Stimulated activated CD8-positive, alpha-beta memory T cell treated with anti-CD3 and anti-CD28 coated beads, Interleukin-7, amount 100 ng/mL, for 4 hours (primary cell): ENCODE results near the gene CDH26.
A peak's percentile ranks its signal among the peaks of the same experiment; 100 is the strongest.

Experiments
- DNase-seq, 2 donors: peaks; one replicate each; pipeline ENCODE4 v3.0.0-alpha.2; 2020; ENCODE audit warnings: low read depth in 2 of 2

CDH26 gene

GRCh38 chr20:59958123-59958522 is at the start of gene CDH26:
TSS of gene CDH26 (plus strand) at chr20:59958423. CDS start at chr20:59958727, 304 bp downstream.
- DNase-seq = no peak

- DNase-seq = no peak
Observed at GRCh38 chr20:59908855-59909254, 49.4 kb upstream of the CDH26 start.

GRCh38 chr20:59911041-59911440 is 47.2 kb upstream of the CDH26 start:
- DNase-seq = no peak

GRCh38 chr20:59912609-59913008 is 45.6 kb upstream of the CDH26 start:
- no peak for DNase-seq

- DNase-seq = no peak
Observed at GRCh38 chr20:59920944-59921343, 37.3 kb upstream of the CDH26 start.

GRCh38 chr20:59923514-59923913 is 34.7 kb upstream of the CDH26 start:
- DNase-seq = no peak

GRCh38 chr20:59925359-59925758 is 32.9 kb upstream of the CDH26 start:
- DNase-seq = no peak

- DNase-seq = no peak
Observed at GRCh38 chr20:59925899-59926298, 32.3 kb upstream of the CDH26 start.

GRCh38 chr20:59931511-59932312 is 26.5 kb upstream of the CDH26 start:
- DNase-seq = no peak

- no peak for DNase-seq
Observed at GRCh38 chr20:59932616-59933295, 25.5 kb upstream of the CDH26 start.

GRCh38 chr20:59933296-59933848 is 24.9 kb upstream of the CDH26 start, which contains the start of gene SYCP2:
TSS of gene SYCP2 (minus strand) at chr20:59933637. CDS start at chr20:59922413, 11,224 bp downstream.
- peak; percentile 43 to 61 for DNase-seq

GRCh38 chr20:59933849-59934585 is 24.2 kb upstream of the CDH26 start:
- peak; percentile 41 to 64 for DNase-seq

GRCh38 chr20:59935457-59936185 is 22.6 kb upstream of the CDH26 start:
- no peak for DNase-seq

- DNase-seq = no peak
Observed at GRCh38 chr20:59936409-59936808, 21.8 kb upstream of the CDH26 start.

GRCh38 chr20:59937150-59937549 is 21.1 kb upstream of the CDH26 start:
- DNase-seq = no peak

GRCh38 chr20:59938221-59938620 is 20.0 kb upstream of the CDH26 start:
- DNase-seq = no peak

GRCh38 chr20:59938696-59939051 is 19.5 kb upstream of the CDH26 start:
- DNase-seq = no peak

- DNase-seq = no peak
Observed at GRCh38 chr20:59939052-59939878, 19.0 kb upstream of the CDH26 start.

GRCh38 chr20:59939879-59940128 is 18.4 kb upstream of the CDH26 start:
- DNase-seq = no peak

GRCh38 chr20:59940129-59940955 is 17.9 kb upstream of the CDH26 start, which contains the start of the genes FAM217B and PPP1R3D:
TSS of gene FAM217B (plus strand) at chr20:59940389. CDS start at chr20:59943944, 3,555 bp downstream.
TSS of gene PPP1R3D (minus strand) at chr20:59940305. CDS start at chr20:59939931, 374 bp downstream.
- DNase-seq = peak; percentile 72 to 87
